NCI-H524 (cell line): Measurements from ENCODE around the gene COA1.
"Not testable (repeated sequence)": the region's sequence is repeated elsewhere in the genome, so short reads cannot be mapped to it uniquely, and the experiment has no call there.

Source experiments
- DNase-seq, 2 experiments: peaks; one replicate each; lab custom pipeline; 2025; lab: John Stamatoyannopoulos, UW

COA1 gene

GRCh38 chr7:43726466-43726865 is 2.9 kb downstream of the COA1 start:
- no peak for DNase-seq

- DNase-seq: no peak
Measured at GRCh38 chr7:43725251-43725650, 4.1 kb downstream of the COA1 start.

GRCh38 chr7:43723007-43723341 is 6.3 kb downstream of the COA1 start:
- no peak for DNase-seq

- DNase-seq: peak in 1 of 2 experiments; percentile 29
Measured at GRCh38 chr7:43721193-43721806, 8.0 kb downstream of the COA1 start.

GRCh38 chr7:43716598-43716997 is 12.7 kb downstream of the COA1 start:
- DNase-seq: no peak

GRCh38 chr7:43715966-43716365 is 13.4 kb downstream of the COA1 start:
- DNase-seq: not testable (repeated sequence)

GRCh38 chr7:43711503-43711902 is 17.8 kb downstream of the COA1 start:
- no peak for DNase-seq

GRCh38 chr7:43708055-43708454 is 21.3 kb downstream of the COA1 start:
- not testable (repeated sequence) for DNase-seq

GRCh38 chr7:43703573-43703972 is 25.8 kb downstream of the COA1 start:
- DNase-seq: no peak

- no peak for DNase-seq
Measured at GRCh38 chr7:43702974-43703373, 26.3 kb downstream of the COA1 start.

- DNase-seq: no peak
Measured at GRCh38 chr7:43701929-43702328, 27.4 kb downstream of the COA1 start.

GRCh38 chr7:43701500-43701854 is 27.8 kb downstream of the COA1 start:
- DNase-seq: no peak

GRCh38 chr7:43700646-43701499 is 28.4 kb downstream of the COA1 start:
- DNase-seq: no peak

- peak; percentile 1 to 49 for DNase-seq
Measured at GRCh38 chr7:43700059-43700501, 29.2 kb downstream of the COA1 start.

GRCh38 chr7:43698460-43699255 is 30.7 kb downstream of the COA1 start:
- DNase-seq: no peak

- DNase-seq: no peak
Measured at GRCh38 chr7:43697690-43698089, 31.6 kb downstream of the COA1 start.

GRCh38 chr7:43695365-43695764 is 34.0 kb downstream of the COA1 start:
- no peak for DNase-seq

GRCh38 chr7:43694399-43694748 is 34.9 kb downstream of the COA1 start:
- DNase-seq: no peak

- DNase-seq: no peak
Measured at GRCh38 chr7:43693687-43694398, 35.5 kb downstream of the COA1 start.

- no peak for DNase-seq
Measured at GRCh38 chr7:43692582-43693373, 36.5 kb downstream of the COA1 start.

- no peak for DNase-seq
Measured at GRCh38 chr7:43691611-43692010, 37.7 kb downstream of the COA1 start.
